NOMO-1 treated with dmso at 0.1 percent for 144 hours (cell line): Measurements from ENCODE around the gene LMOD2.

ENCODE experiments used
- DNase-seq: peaks from one replicate; lab custom pipeline; 2025; ENCODE audit not compliant: unreplicated experiment; lab: John Stamatoyannopoulos, UW

LMOD2 gene

GRCh38 chr7:123637878-123638277, 17.8 kb upstream of the LMOD2 start:
- no peak for DNase-seq

DNA sequence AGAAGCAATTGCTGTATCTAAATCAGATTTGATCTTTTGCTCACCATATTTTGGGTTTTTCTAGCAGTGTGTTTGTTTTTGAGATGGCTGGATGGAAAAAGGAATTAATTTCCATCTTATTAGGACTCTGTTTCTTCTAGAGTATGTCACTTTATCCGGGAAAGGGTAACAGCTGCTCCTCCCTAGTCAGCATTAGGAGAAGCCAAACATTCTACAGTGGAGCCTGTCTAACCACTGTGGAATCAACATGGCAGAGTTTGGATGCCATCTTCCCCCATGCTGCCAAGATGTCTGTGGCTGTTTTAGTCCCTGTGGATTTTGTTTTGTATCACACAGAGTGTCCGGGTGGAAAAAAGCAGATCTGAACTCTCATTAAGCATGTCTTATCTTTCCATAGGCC, 16.0 kb upstream of the LMOD2 start:
- DNase-seq: no peak

DNA sequence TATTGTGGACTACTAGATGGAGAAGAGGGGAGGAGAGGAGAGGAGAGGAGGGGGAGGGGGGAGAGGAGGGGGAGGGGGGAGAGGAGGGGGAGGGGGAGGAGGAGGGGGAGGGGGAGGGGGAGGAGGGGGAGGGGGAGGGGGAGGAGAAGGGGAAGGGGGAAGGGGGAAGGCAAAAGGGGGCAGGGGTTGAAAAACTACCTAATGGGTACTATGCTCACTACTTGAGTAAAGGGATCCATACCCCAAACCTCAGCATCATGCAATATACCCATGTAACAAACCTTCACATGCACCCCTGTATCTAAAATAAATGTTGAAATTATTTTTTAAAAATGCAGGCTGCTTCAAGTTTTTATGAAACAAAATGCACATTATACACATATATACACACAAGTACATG, 15.1 kb upstream of the LMOD2 start:
- no peak for DNase-seq

DNA sequence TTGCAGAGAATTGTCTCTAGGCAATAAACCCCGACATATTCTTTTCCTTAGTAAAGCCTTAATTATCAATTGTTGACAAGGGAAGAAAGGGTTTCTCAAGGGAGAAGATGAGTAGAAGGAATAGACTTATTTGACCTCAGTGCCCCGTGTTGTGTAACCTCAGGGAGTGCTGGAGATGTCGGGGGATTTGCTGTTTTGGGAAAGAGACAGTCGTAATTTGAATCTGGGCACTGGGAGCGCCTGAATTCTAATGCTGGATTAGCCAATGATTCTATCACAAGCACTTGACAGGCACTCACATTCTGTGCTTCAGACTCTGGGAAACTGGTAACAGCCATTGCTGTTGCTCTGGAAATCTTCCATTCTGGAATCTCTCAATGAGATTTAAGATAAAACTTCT, 13.8 kb upstream of the LMOD2 start:
- DNase-seq: no peak

DNA sequence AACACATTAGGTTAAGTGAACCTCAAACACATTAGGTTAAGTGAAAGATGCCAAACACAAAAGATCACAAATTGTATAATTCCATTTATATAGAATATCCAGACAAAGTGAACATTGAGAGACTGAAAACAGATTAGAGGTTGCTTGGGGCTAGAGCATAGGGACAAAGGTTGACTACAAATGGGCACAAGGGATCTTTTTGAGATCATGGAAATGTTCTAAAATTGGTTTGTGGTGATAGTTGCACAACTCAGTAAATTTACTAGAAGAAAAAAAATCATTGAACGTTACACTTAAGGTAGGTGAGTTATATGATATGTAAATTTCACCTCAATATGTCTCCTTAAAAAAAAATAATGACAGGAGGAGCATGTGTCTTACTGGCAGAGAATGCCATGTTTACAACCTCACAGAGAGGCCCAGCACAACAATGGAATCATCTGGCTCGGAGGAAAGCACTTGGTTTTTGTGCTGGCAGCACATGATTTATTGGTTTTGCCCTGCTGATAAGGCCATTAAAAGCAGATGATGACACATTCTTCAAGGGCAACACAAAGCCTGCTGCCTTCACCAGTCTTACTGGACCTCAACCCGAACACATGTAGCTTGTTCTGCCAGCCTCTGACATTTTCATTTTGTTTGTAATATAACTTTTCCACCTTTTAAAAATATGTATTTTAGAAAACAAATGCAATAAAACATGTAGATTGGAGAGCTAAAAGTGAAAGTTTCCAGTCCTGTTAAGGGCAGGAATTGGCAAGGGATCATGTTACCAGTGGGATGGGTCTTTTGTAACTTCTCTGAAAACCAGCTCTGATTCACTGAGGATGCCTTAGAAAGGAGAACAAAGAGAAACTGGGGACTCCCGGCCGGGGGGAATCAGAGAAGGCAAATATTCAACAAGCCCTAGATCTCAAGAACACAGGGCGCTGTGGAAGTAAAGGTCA, 11.9 kb upstream of the LMOD2 start:
- no peak for DNase-seq

DNA sequence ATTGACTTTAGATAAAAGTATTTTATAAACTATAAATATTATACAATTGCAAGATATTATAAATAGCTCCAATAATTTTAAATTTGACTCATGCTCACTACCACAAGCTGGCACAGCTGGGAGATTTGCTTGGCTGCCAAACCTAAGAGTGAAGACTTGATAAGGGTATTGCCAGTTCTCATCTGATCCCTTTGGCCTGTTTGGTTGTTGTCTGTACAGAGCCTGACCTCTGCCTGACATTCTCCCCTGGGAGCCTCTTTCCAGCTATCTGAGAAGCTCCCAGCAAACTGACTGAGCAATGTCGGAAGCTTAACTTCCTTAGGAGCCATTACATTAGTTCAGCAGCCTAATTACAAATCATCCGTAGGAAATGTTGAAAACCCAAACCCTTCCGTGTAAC, 10.2 kb upstream of the LMOD2 start:
- DNase-seq: no peak

- no peak for DNase-seq
These were observed 8.4 kb upstream of the LMOD2 start for GRCh38 chr7:123647106-123647730.

DNA sequence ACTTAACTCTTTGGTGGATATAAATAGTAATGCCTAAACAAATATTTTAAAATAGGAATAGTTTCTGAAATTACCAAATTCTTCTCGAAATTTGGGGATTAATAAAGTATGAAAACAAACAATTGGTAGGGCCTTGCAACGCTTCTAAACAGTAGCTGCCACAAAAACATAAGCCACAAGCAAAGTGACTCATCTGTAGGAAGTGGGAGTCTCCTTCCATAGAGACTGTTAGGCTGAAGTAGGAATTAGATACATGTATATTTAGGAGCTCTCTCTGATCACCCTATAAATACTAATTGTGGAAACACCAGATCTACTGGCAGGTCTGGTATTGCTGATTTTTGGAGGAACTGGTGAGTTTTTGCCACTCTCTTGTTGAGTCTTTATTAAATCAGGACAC, 5.7 kb upstream of the LMOD2 start:
- DNase-seq: no peak

- DNase-seq: no peak
These were observed 5.1 kb upstream of the LMOD2 start for GRCh38 chr7:123650595-123650994.

GRCh38 chr7:123652406-123652805, 3.3 kb upstream of the LMOD2 start:
- no peak for DNase-seq

GRCh38 chr7:123653162-123653561, 2.5 kb upstream of the LMOD2 start:
- DNase-seq: no peak

GRCh38 chr7:123656544-123657303, 1.1 kb downstream of the LMOD2 start:
- no peak for DNase-seq

GRCh38 chr7:123657304-123657685, 1.6 kb downstream of the LMOD2 start:
- DNase-seq: no peak

GRCh38 chr7:123658023-123658422, 2.4 kb downstream of the LMOD2 start:
- no peak for DNase-seq

GRCh38 chr7:123660514-123661354, 5.1 kb downstream of the LMOD2 start:
- no peak for DNase-seq

DNA sequence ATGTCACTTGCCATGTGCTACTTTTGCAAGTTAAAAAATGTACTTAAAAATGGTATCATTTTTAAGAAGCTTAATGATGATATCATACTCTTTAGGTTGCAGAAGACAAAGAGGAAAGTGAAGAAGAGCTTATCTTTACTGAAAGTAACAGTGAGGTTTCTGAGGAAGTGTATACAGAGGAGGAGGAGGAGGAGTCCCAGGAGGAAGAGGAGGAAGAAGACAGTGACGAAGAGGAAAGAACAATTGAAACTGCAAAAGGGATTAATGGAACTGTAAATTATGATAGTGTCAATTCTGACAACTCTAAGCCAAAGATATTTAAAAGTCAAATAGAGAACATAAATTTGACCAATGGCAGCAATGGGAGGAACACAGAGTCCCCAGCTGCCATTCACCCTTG, 6.1 kb downstream of the LMOD2 start:
- no peak for DNase-seq

- DNase-seq: no peak
These were observed 6.6 kb downstream of the LMOD2 start for GRCh38 chr7:123662293-123662692.

DNA sequence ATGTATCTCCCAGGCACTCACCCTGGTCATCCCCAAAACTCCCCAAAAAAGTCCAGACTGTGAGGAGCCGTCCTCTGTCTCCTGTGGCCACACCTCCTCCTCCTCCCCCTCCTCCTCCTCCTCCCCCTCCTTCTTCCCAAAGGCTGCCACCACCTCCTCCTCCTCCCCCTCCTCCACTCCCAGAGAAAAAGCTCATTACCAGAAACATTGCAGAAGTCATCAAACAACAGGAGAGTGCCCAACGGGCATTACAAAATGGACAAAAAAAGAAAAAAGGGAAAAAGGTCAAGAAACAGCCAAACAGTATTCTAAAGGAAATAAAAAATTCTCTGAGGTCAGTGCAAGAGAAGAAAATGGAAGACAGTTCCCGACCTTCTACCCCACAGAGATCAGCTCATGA, 7.1 kb downstream of the LMOD2 start:
- no peak for DNase-seq

- no peak for DNase-seq
These were observed 7.5 kb downstream of the LMOD2 start for GRCh38 chr7:123663200-123663599.

GRCh38 chr7:123665157-123665556, 9.5 kb downstream of the LMOD2 start:
- no peak for DNase-seq

DNA sequence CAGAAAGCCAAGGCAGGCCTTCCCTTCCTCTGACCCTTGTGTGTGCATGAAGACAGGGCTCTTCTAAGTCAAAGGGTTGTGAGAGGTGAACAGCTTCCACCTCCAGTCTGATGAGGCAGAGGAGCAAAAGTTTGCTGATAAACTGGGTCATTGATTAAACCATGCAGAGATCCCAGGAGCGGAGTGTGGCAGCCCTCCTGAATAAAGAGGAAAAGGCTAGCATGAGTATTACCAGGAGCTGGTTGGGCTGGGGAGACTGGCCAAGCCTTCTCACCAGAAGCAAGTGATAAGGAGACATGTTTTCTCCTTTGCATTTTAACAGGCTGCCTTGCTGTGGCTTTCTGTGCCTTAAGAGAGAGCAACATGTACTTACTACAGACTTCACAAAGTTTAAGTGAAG, 10.2 kb downstream of the LMOD2 start:
- DNase-seq: no peak
